Measurements from ENCODE around the gene ARL15.
"Not testable (repeated sequence)": the region's sequence is repeated elsewhere in the genome, so short reads cannot be mapped to it uniquely, and the experiment has no call there.

The ARL15 gene

DNA sequence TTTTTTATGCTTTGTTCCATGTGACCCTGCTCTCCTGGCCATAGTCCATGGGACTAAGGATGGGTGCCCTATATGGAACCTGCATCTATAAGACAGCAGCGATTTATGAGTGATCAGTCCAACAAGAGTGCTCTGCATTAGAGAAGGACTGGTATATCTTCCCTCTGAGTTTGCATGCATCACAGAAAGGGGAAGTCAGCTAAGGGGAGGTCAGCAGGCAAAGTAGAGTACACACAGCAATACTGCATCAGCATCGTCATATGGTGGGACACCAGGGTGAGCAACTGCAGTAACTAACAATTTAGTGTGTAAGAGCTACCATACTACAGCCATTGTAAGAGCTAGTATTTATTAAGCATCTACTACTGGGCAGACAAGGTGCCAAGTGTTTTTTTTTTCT is 438.6 kb downstream of the ARL15 start:
- Histone ChIP-seq H3K79me2 (no peaks in the 10 kb centered on the region), H3K9ac (no peak overlapping the region), H3K4me2 (ENCODE audit: low read length) (no peak overlapping the region), H3K9me3 (ENCODE audit: control insufficient read depth, low read length) (no peaks in the 10 kb centered on the region), H3K27me3 (ENCODE audit: control insufficient read depth, insufficient read depth, low read length) (no peaks in the 10 kb centered on the region), H3K36me3 (ENCODE audit: control insufficient read depth, insufficient read depth, low read length) (no peaks in the 10 kb centered on the region), H3K4me1 (no peaks in the 10 kb centered on the region), H3K27ac (no peak overlapping the region), H3K4me3 (ENCODE audit: low read depth, low read length) (no peak overlapping the region), H2AFZ (no peak overlapping the region)
- TF ChIP-seq, protein P1, sequence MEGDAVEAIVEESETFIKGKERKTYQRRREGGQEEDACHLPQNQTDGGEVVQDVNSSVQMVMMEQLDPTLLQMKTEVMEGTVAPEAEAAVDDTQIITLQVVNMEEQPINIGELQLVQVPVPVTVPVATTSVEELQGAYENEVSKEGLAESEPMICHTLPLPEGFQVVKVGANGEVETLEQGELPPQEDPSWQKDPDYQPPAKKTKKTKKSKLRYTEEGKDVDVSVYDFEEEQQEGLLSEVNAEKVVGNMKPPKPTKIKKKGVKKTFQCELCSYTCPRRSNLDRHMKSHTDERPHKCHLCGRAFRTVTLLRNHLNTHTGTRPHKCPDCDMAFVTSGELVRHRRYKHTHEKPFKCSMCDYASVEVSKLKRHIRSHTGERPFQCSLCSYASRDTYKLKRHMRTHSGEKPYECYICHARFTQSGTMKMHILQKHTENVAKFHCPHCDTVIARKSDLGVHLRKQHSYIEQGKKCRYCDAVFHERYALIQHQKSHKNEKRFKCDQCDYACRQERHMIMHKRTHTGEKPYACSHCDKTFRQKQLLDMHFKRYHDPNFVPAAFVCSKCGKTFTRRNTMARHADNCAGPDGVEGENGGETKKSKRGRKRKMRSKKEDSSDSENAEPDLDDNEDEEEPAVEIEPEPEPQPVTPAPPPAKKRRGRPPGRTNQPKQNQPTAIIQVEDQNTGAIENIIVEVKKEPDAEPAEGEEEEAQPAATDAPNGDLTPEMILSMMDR (IDR thresholded peaks at IDR 0.05) = no peak

DNA sequence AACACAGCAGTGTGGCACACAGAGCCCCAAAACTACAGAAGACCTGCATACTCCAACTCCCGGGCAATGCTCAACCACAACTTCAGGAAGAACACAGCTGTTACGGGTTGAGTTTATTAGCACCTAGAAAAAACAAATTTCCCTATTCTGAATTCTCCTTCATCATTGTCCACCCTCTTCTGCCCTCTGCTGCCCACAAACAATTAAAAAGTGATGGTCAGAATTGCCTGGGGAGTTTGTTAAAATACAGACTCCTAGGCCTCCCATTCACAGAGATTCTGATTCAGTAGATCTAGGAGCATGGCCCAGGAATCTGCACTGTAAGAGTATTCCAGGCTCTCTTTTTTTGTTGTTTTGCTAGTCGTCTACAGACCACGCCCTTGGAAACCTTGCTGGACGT is 439.3 kb downstream of the ARL15 start:
- Histone ChIP-seq H3K27ac (no peak overlapping the region), H3K27me3 (ENCODE audit: control insufficient read depth, insufficient read depth, low read length) (no peaks in the 10 kb centered on the region), H3K79me2 (no peaks in the 10 kb centered on the region), H3K4me3 (ENCODE audit: low read depth, low read length) (no peak overlapping the region), H2AFZ (no peak overlapping the region), H3K4me2 (ENCODE audit: low read length) (no peak overlapping the region), H3K4me1 (no peaks in the 10 kb centered on the region), H3K9ac (no peak overlapping the region), H3K9me3 (ENCODE audit: control insufficient read depth, low read length) (no peaks in the 10 kb centered on the region), H3K36me3 (ENCODE audit: control insufficient read depth, insufficient read depth, low read length) (no peaks in the 10 kb centered on the region)
- TF ChIP-seq, protein P1 (IDR thresholded peaks at IDR 0.05) = no peak

DNA sequence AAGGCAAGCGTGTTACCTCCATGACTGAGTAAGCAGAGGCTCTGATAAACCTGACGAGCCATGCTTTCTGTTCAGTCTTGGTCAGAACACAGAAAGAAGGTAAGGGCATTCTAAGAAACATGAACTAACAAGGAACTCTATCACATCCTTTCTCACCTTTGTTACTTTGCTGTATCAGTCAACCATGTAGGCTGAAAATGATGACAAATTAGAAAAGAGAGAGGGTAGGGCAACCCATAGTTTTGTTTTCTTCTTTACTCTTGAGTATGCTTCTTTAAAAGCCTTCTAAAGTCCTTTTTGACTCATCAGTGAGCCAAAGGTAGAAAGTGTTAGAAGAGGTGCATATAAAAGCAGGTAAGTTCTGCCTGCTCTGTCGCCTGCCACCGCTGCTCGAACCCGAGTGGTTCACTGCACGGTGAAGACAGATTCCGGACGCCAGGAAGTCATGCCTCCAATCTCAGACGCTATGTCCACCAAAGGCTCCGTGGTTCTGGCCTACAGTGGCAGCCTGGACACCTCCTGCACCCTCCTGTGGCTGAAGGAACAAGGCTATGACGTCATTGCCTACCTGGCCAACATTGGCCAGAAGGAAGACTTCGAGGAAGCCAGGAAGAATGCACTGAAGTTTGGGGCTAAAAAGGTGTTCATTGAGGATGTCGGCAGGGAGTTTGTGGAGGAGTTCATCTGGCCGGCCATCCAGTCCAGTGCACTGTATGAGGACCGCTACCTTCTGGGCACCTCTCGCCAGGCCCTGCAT is 451.5 kb downstream of the ARL15 start:
- Histone ChIP-seq H3K27ac (no peak overlapping the region), H3K9me3 (ENCODE audit: control insufficient read depth, low read length) (no peaks in the 10 kb centered on the region), H3K79me2 (no peaks in the 10 kb centered on the region), H3K36me3 (ENCODE audit: control insufficient read depth, insufficient read depth, low read length) (no peaks in the 10 kb centered on the region), H3K9ac (no peak overlapping the region), H2AFZ (no peak overlapping the region), H3K4me3 (ENCODE audit: low read depth, low read length) (no peak overlapping the region), H3K27me3 (ENCODE audit: control insufficient read depth, insufficient read depth, low read length) (no peaks in the 10 kb centered on the region), H3K4me1 (no peaks in the 10 kb centered on the region), H3K4me2 (ENCODE audit: low read length) (no peak overlapping the region)
- TF ChIP-seq, protein P1 (IDR thresholded peaks at IDR 0.05) = no peak

DNA sequence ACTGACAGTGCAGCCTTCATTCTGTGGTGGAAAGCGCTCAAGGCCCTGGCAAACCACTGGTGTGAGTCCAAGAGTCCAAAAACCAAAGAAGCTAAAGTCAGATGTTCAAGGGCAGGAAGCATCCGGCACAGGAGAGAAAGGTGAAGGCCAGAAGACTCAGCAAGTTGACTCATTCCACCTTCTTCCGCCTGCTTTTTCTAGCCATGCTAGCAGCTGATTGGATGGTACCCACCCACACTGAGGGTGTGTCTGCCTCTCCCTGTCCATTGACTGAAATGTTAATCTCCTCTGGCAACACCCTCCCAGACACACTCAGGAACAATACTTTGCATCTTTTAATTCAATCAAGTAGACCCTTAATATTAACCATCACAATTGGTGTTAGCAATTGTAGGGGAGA is 453.9 kb downstream of the ARL15 start:
- no peaks in the 10 kb centered on the region for H3K27me3 ChIP-seq (ENCODE audit: control insufficient read depth, insufficient read depth, low read length)
- no peak overlapping the region for H3K4me2 ChIP-seq (ENCODE audit: low read length)
- TF ChIP-seq, protein P1 (IDR thresholded peaks at IDR 0.05) = no peak
- no peaks in the 10 kb centered on the region for H3K36me3 ChIP-seq (ENCODE audit: control insufficient read depth, insufficient read depth, low read length)
- H3K4me1 ChIP-seq = no peaks in the 10 kb centered on the region
- no peak overlapping the region for H3K9ac ChIP-seq
- no peak overlapping the region for H3K27ac ChIP-seq
- H3K4me3 ChIP-seq (ENCODE audit: low read depth, low read length) = no peak overlapping the region
- H3K79me2 ChIP-seq = no peaks in the 10 kb centered on the region
- no peaks in the 10 kb centered on the region for H3K9me3 ChIP-seq (ENCODE audit: control insufficient read depth, low read length)
- no peak overlapping the region for H2AFZ ChIP-seq

DNA sequence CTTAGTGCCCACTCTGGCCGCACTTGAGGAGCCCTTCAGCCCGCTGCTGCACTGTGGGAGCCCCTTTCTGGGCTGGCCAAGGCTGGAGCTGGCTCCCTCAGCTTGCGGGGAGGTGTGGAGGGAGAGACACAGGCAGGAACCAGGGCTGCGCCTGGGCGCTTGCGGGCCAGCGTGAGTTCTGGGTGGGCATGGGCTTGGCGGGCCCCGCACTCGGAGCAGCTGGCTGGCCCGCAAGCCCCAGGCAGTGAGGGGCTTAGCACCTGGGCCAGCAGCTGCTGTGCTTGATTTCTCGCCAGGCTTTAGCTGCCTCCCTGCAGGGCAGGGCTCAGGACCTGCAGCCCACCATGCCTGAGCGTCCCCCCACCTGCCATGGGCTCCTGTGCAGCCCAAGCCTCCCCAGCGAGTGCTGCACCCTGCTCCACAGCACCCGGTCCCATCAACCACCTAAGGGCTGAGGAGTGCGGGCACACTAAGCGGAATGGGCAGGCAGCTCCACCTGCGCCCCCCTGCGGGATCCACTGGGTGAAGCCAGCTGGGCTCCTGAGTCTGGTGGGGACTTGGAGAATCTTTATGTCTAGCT is 473.4 kb downstream of the ARL15 start:
- not testable (repeated sequence) for H3K9me3 ChIP-seq (ENCODE audit: control insufficient read depth, low read length); H3K9ac ChIP-seq; H3K79me2 ChIP-seq; H3K4me3 ChIP-seq (ENCODE audit: low read depth, low read length); H3K4me2 ChIP-seq (ENCODE audit: low read length); H3K4me1 ChIP-seq; H3K27me3 ChIP-seq (ENCODE audit: control insufficient read depth, insufficient read depth, low read length); H2AFZ ChIP-seq; H3K36me3 ChIP-seq (ENCODE audit: control insufficient read depth, insufficient read depth, low read length); H3K27ac ChIP-seq

All from parathyroid adenoma (tissue), 2 donors.